H54 (cell line): Measurements from ENCODE around the gene BOC.
A peak's percentile ranks its signal among the peaks of the same experiment; 100 is the strongest.
"Not testable (repeated sequence)": the region's sequence is repeated elsewhere in the genome, so short reads cannot be mapped to it uniquely, and the experiment has no call there.

ENCODE experiments used
- DNase-seq: peaks from one replicate; pipeline ENCODE4 v3.0.0; 2011; ENCODE audit warnings: low spot score, mixed read lengths; ENCODE audit not compliant: insufficient read length
- FAIRE-seq: peaks from 3 replicates; lab custom pipeline; 2011; peaks lifted over from hg19 to GRCh38; lab: Jason Lieb, UNC
- POLR2A ChIP-seq: IDR thresholded peaks from 2 replicates; pipeline ENCODE4 v1.6.1; 2011; ENCODE audit warnings: low read depth, mild to moderate bottlenecking, low read length

The BOC gene

GRCh38 chr3:113211330-113212149, at the start of gene BOC:
TSS of gene BOC (plus strand) at chr3:113211557. CDS start at chr3:113249803, 38,246 bp downstream.
- DNase-seq: peak; percentile 52

GRCh38 chr3:113161661-113162060, 49.7 kb upstream of the BOC start:
- DNase-seq (no peak), FAIRE-seq (no peak)
- TF ChIP-seq POLR2A: no peak

More at GRCh38 chr3:113211330-113212149, at the start of gene BOC:
- FAIRE-seq: no peak
- peak; percentile 60 for TF ChIP-seq POLR2A

- no peak for TF ChIP-seq POLR2A
- DNase-seq: no peak
- FAIRE-seq: no peak
Measured at GRCh38 chr3:113163152-113163551, 48.2 kb upstream of the BOC start.

GRCh38 chr3:113165841-113166240, 45.5 kb upstream of the BOC start:
- no peak for FAIRE-seq
- no peak for DNase-seq
- no peak for TF ChIP-seq POLR2A

- DNase-seq: no peak
- no peak for TF ChIP-seq POLR2A
- FAIRE-seq: no peak
Measured at GRCh38 chr3:113166357-113166718, 45.0 kb upstream of the BOC start.

GRCh38 chr3:113166719-113167492, 44.5 kb upstream of the BOC start:
- FAIRE-seq (no peak), DNase-seq (no peak)
- TF ChIP-seq POLR2A: no peak

GRCh38 chr3:113167825-113168801, 43.2 kb upstream of the BOC start:
- DNase-seq (no peak), FAIRE-seq (no peak)
- TF ChIP-seq POLR2A: no peak

GRCh38 chr3:113169891-113170452, 41.4 kb upstream of the BOC start:
- DNase-seq (no peak), FAIRE-seq (no peak)
- TF ChIP-seq POLR2A: no peak

GRCh38 chr3:113170771-113171170, 40.6 kb upstream of the BOC start:
- TF ChIP-seq POLR2A: no peak
- DNase-seq (no peak), FAIRE-seq (no peak)

- DNase-seq, FAIRE-seq: not testable (repeated sequence)
Measured at GRCh38 chr3:113171675-113172300, 39.6 kb upstream of the BOC start.

- no peak for DNase-seq
- no peak for TF ChIP-seq POLR2A
- FAIRE-seq: no peak
Measured at GRCh38 chr3:113173102-113173501, 38.3 kb upstream of the BOC start.

GRCh38 chr3:113174304-113174703, 37.1 kb upstream of the BOC start:
- TF ChIP-seq POLR2A: no peak
- no peak for DNase-seq
- FAIRE-seq: no peak
